ENCODE data around the gene CPXM1. TPM values are rescaled to one million over a fixed set of nuclear protein-coding genes. Genes with fewer than 3 reads are reported as not detected.

Gene CPXM1
- total and polyA plus RNA-seq, 4 donors, result 0.08 to 5.5 (median 0.16) TPM

DNA sequence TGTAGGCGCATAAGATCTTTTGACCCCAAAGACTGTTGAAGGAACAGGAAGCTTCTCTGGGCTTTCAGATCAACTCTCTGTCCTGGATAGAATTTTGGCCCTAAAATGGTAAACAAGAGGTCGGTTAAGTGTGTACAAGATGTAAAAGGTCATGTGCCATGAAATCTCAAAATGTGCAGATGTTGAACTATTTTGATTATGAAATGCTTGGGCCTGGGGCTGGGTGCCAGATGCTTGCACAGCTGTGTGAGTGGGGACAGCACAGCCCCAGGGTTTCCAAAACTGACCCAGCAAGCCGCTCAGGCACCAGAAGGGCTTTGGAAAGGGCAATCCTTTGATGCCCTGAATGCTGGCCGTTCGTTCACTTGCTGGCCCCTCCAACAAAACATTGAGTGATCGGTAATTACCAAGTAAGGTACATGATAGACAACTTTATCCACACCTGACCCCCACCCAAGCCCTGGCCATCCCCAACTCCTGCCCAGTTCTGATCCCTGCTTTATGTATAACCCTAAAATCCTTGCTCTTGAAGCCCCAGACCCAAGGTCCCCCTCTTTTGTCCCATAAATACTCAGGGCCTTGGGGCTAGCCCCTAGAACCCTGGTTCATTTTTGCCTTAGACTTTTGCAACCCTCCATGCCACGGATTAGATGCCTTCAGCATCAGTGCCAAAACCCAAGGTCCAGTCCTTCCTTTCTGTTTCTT, 17.6 kb upstream of the CPXM1 start:
- Histone ChIP-seq H3K27me3 (ENCODE audit: control insufficient read depth in 4 of 4, insufficient read depth in 4 of 4, low read length in 3 of 4) (no peaks in the 10 kb centered on the region), H3K9ac (ENCODE audit: low read depth in 1 of 2, low read length in 2 of 2) (no peak overlapping the region), H3K9me3 (ENCODE audit: control insufficient read depth in 4 of 4, low read length in 3 of 4) (no peaks in the 10 kb centered on the region), H3K36me3 (ENCODE audit: control insufficient read depth in 4 of 4, insufficient read depth in 3 of 4, low read depth in 1 of 4, low read length in 3 of 4) (no peaks in the 10 kb centered on the region), H3K4me1 (ENCODE audit: control insufficient read depth in 4 of 4, insufficient read depth in 4 of 4, low read length in 3 of 4) (peaks cover 0 to 3% (median 1%) of the 10 kb centered on the region in 4 donors), H3K4me3 (ENCODE audit: low read depth in 1 of 3, low read length in 3 of 3) (no peak overlapping the region), H3K27ac (ENCODE audit: low read depth in 1 of 2, low read length in 2 of 2) (no peak overlapping the region)
- 80% methylated on average over 7 of the region's 7 CpGs for WGBS
- DNase-seq (ENCODE audit: low spot score), result no peak
- peak; percentile 28 for TF ChIP-seq NR2F2 (IDR thresholded peaks at IDR 0.05)
- TF ChIP-seq, protein P1, sequence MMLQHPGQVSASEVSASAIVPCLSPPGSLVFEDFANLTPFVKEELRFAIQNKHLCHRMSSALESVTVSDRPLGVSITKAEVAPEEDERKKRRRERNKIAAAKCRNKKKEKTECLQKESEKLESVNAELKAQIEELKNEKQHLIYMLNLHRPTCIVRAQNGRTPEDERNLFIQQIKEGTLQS (IDR thresholded peaks at IDR 0.05), result no peak

DNA sequence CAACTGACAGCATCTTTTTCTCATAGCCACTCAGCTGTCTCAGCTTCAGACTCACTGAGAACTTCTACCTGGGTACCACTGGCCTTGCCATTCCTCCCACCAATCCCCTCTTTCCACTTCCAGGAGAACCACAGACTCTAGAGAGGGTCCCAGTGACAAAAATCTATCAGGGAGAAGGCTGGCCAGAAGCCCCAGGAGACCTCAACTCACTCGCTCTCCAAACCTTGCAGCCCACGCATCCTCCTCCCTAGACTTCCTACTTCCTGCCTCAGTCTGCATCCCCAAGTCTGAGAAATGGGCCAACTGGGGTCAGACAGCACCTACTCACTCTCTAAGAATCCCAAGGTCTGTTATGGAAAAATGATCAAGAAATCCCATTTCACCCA, 16.9 kb upstream of the CPXM1 start:
- no peak overlapping the region for H3K27ac ChIP-seq (ENCODE audit: low read depth in 1 of 2, low read length in 2 of 2)
- 90% methylated on average over 2 of the region's 2 CpGs for WGBS

DNA sequence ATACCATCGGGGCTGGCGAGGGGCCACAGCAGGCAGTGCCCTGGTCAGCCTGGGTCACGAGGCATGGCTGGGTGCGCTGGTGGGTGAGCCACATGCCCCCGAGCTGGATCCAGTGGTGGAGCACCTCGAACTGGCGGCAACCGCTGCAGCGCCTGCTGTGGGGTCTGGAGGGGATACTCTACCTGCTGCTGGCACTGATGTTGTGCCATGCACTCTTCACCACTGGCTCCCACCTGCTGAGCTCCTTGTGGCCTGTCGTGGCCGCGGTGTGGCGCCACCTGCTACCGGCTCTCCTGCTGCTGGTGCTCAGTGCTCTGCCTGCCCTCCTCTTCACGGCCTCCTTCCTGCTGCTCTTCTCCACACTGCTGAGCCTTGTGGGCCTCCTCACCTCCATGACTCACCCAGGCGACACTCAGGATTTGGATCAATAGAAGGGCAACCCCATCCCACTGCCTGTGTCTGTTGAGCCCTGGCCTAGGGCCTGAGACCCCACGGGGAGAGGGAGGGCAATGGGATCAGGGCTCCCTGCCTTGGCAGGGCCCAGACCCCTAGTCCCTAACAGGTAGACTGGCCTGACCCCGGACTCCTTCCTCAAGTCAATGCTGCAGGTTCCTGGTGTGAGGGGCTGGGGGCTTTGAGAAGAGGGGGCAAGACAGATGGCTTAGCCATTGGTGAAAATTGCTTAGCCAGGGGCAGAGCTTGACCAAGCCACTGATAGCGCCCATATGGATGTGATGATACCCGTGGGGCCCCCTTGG, 16.3 kb upstream of the CPXM1 start:
- WGBS, result 78% methylated on average over 20 of the region's 20 CpGs
- Histone ChIP-seq H3K9me3 (ENCODE audit: control insufficient read depth in 4 of 4, low read length in 3 of 4) (peaks cover 0 to 1% (median 0%) of the 10 kb centered on the region in 4 donors), H3K4me3 (ENCODE audit: low read depth in 1 of 3, low read length in 3 of 3) (no peak overlapping the region), H3K27me3 (ENCODE audit: control insufficient read depth in 4 of 4, insufficient read depth in 4 of 4, low read length in 3 of 4) (no peaks in the 10 kb centered on the region), H3K36me3 (ENCODE audit: control insufficient read depth in 4 of 4, insufficient read depth in 3 of 4, low read depth in 1 of 4, low read length in 3 of 4) (no peaks in the 10 kb centered on the region), H3K9ac (ENCODE audit: low read depth in 1 of 2, low read length in 2 of 2) (no peak overlapping the region), H3K4me1 (ENCODE audit: control insufficient read depth in 4 of 4, insufficient read depth in 4 of 4, low read length in 3 of 4) (peaks cover 0 to 3% (median 1%) of the 10 kb centered on the region in 4 donors), H3K27ac (ENCODE audit: low read depth in 1 of 2, low read length in 2 of 2) (no peak overlapping the region)
- no peak for DNase-seq (ENCODE audit: low spot score)
- TF ChIP-seq, protein P2, sequence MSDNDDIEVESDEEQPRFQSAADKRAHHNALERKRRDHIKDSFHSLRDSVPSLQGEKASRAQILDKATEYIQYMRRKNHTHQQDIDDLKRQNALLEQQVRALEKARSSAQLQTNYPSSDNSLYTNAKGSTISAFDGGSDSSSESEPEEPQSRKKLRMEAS (IDR thresholded peaks at IDR 0.05), result no peak
- TF ChIP-seq FOXA1 (IDR thresholded peaks at IDR 0.05), result no peak
- no peak for TF ChIP-seq NR2F2 (IDR thresholded peaks at IDR 0.05)
- TF ChIP-seq, protein P3, sequence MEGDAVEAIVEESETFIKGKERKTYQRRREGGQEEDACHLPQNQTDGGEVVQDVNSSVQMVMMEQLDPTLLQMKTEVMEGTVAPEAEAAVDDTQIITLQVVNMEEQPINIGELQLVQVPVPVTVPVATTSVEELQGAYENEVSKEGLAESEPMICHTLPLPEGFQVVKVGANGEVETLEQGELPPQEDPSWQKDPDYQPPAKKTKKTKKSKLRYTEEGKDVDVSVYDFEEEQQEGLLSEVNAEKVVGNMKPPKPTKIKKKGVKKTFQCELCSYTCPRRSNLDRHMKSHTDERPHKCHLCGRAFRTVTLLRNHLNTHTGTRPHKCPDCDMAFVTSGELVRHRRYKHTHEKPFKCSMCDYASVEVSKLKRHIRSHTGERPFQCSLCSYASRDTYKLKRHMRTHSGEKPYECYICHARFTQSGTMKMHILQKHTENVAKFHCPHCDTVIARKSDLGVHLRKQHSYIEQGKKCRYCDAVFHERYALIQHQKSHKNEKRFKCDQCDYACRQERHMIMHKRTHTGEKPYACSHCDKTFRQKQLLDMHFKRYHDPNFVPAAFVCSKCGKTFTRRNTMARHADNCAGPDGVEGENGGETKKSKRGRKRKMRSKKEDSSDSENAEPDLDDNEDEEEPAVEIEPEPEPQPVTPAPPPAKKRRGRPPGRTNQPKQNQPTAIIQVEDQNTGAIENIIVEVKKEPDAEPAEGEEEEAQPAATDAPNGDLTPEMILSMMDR (IDR thresholded peaks at IDR 0.05; ENCODE audit: low read depth, low read length, missing input control), result no peak
- TF ChIP-seq TAF1 (conservative IDR thresholded peaks at IDR 0.05), result no peak
- no peak for TF ChIP-seq RAD21 (IDR thresholded peaks at IDR 0.05)
- TF ChIP-seq, protein P1 (IDR thresholded peaks at IDR 0.05), result no peak
- TF ChIP-seq EGR1 (IDR thresholded peaks at IDR 0.05; ENCODE audit: low read depth in 2 of 2), result no peak
- no peak for TF ChIP-seq FOXA2 (IDR thresholded peaks at IDR 0.05)
- no peak for TF ChIP-seq GABPA (IDR thresholded peaks at IDR 0.05 in 1 of 2, conservative IDR thresholded peaks at IDR 0.05 in 1 of 2)
- no peak for TF ChIP-seq HNF4A (conservative IDR thresholded peaks at IDR 0.05)
- TF ChIP-seq SP1 (IDR thresholded peaks at IDR 0.05), result no peak

More for the DNA sequence above, 16.9 kb upstream of the CPXM1 start:
- no peak for TF ChIP-seq SP1 (IDR thresholded peaks at IDR 0.05)
- TF ChIP-seq, protein P1 (IDR thresholded peaks at IDR 0.05), result no peak
- TF ChIP-seq GABPA (IDR thresholded peaks at IDR 0.05 in 1 of 2, conservative IDR thresholded peaks at IDR 0.05 in 1 of 2), result no peak
- TF ChIP-seq, protein P4, sequence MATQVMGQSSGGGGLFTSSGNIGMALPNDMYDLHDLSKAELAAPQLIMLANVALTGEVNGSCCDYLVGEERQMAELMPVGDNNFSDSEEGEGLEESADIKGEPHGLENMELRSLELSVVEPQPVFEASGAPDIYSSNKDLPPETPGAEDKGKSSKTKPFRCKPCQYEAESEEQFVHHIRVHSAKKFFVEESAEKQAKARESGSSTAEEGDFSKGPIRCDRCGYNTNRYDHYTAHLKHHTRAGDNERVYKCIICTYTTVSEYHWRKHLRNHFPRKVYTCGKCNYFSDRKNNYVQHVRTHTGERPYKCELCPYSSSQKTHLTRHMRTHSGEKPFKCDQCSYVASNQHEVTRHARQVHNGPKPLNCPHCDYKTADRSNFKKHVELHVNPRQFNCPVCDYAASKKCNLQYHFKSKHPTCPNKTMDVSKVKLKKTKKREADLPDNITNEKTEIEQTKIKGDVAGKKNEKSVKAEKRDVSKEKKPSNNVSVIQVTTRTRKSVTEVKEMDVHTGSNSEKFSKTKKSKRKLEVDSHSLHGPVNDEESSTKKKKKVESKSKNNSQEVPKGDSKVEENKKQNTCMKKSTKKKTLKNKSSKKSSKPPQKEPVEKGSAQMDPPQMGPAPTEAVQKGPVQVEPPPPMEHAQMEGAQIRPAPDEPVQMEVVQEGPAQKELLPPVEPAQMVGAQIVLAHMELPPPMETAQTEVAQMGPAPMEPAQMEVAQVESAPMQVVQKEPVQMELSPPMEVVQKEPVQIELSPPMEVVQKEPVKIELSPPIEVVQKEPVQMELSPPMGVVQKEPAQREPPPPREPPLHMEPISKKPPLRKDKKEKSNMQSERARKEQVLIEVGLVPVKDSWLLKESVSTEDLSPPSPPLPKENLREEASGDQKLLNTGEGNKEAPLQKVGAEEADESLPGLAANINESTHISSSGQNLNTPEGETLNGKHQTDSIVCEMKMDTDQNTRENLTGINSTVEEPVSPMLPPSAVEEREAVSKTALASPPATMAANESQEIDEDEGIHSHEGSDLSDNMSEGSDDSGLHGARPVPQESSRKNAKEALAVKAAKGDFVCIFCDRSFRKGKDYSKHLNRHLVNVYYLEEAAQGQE (IDR thresholded peaks at IDR 0.05), result no peak
- no peak for TF ChIP-seq YY1 (IDR thresholded peaks at IDR 0.05)
- no peak for TF ChIP-seq FOXA1 (IDR thresholded peaks at IDR 0.05)
- TF ChIP-seq, protein P2 (IDR thresholded peaks at IDR 0.05), result no peak
- TF ChIP-seq JUND (IDR thresholded peaks at IDR 0.05), result no peak
- TF ChIP-seq EGR1 (IDR thresholded peaks at IDR 0.05; ENCODE audit: low read depth in 2 of 2), result no peak
- no peak overlapping the region for H3K9ac ChIP-seq (ENCODE audit: low read depth in 1 of 2, low read length in 2 of 2)
- peaks cover 0 to 1% (median 0%) of the 10 kb centered on the region in 4 donors for H3K9me3 ChIP-seq (ENCODE audit: control insufficient read depth in 4 of 4, low read length in 3 of 4)
- DNase-seq (ENCODE audit: low spot score), result no peak
- no peaks in the 10 kb centered on the region for H3K27me3 ChIP-seq (ENCODE audit: control insufficient read depth in 4 of 4, insufficient read depth in 4 of 4, low read length in 3 of 4)
- no peaks in the 10 kb centered on the region for H3K36me3 ChIP-seq (ENCODE audit: control insufficient read depth in 4 of 4, insufficient read depth in 3 of 4, low read depth in 1 of 4, low read length in 3 of 4)
- peaks cover 0 to 3% (median 1%) of the 10 kb centered on the region in 4 donors for H3K4me1 ChIP-seq (ENCODE audit: control insufficient read depth in 4 of 4, insufficient read depth in 4 of 4, low read length in 3 of 4)
- no peak overlapping the region for H3K4me3 ChIP-seq (ENCODE audit: low read depth in 1 of 3, low read length in 3 of 3)

Measured in liver (tissue), 9 donors.